Adipocyte (in vitro differentiated cells): ENCODE results near the gene DHX36.

Experiments
- DNase-seq: peaks from one replicate; pipeline ENCODE4 v3.0.0-alpha.2; 2015; ENCODE audit warnings: low read depth
- H3K27me3 ChIP-seq: replicated peaks from 2 replicates; pipeline ENCODE4 v1.7.0; 2013; ENCODE audit warnings: mild to moderate bottlenecking, low read length, moderate library complexity; ENCODE audit not compliant: control insufficient read depth, insufficient read depth
- H3K36me3 ChIP-seq: 2 replicates; pipeline ENCODE4 v1.7.0; 2013; ENCODE audit warnings: low read length, mild to moderate bottlenecking, moderate library complexity; ENCODE audit not compliant: control insufficient read depth, insufficient read depth, severe bottlenecking
- H3K4me1 ChIP-seq: 2 replicates; pipeline ENCODE4 v1.7.0; 2013; ENCODE audit warnings: mild to moderate bottlenecking, low read length, moderate library complexity; ENCODE audit not compliant: control insufficient read depth, insufficient read depth
- H3K4me3 ChIP-seq: 2 replicates; pipeline ENCODE4 v1.7.0; 2013; ENCODE audit warnings: mild to moderate bottlenecking, low read length, moderate library complexity
- H3K9ac ChIP-seq: 2 replicates; pipeline ENCODE4 v1.7.0; 2013; ENCODE audit warnings: mild to moderate bottlenecking, low read length, moderate library complexity
- H3K9me3 ChIP-seq: 2 replicates; pipeline ENCODE4 v1.7.0; 2013; ENCODE audit warnings: mild to moderate bottlenecking, low read length, moderate library complexity; ENCODE audit not compliant: control insufficient read depth

DHX36 gene

DNA sequence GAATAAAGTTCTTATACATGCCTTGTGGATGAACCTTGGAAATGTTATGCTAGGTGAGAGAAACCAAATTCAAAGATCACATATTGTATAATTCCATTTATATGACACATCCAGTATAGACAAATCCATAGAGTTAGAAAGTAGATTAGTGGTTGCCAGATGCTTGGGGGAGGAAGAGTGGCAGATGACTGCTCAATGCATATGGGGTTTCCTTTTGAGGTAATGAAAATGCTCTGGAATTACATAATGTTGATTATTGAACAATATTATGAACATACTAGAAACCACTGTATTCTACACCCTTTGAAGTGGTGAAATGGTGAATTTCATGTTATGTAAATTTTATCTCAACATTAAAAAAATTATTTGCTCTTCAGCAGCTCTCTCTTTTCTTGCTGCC is 100.8 kb downstream of the DHX36 start:
- H3K36me3 ChIP-seq = peaks cover 12% of the 10 kb centered on the region
- no peak for DNase-seq
- peaks cover 10% of the 10 kb centered on the region for H3K4me1 ChIP-seq
- H3K9me3 ChIP-seq = no peaks in the 10 kb centered on the region
- H3K4me3 ChIP-seq = no peak overlapping the region
- no peak overlapping the region for H3K9ac ChIP-seq
- H3K27me3 ChIP-seq = no peaks in the 10 kb centered on the region
